SKM-1 (cell line): ENCODE data around the gene PTGER4.

Source experiments
- DNase-seq: peaks from one replicate; lab custom pipeline; 2025; ENCODE audit not compliant: unreplicated experiment; lab: John Stamatoyannopoulos, UW

The PTGER4 gene

DNA sequence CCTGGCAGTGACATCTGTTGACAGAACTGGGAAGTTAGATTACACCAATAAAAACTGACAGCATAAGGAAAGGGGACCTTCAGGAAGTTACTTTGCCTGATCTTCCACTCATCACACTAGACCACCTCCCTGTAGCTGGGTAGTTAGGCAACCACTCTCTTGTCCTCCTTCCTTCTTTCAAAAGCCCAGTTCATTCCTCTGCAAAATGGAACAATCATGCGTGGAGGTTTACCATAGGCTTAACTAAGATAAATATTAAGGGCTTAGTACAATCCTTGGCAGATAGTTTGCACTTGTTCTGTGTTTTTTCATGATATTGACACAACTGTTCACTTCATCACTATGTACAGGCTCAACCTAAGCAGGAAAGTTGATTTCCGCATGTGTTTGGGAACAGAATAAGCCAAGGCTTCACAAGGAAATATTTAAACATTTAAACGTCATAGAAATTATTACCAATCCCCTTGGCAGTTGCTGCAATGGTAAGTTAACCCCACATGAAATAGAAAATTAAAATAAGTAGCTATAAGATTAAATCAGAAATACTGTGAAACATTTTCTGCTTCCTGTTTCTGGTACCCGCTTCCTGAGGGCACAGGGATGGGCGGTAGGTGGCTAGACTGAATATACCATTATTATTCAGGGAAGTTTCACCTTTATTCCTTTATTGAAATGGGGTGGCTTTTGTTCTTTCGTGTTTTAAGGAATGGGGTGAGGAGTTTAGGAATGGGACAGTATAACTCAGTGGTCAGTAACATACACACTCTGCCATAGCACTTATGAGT, 9.9 kb upstream of the PTGER4 start:
- peak; percentile 56 for DNase-seq

DNA sequence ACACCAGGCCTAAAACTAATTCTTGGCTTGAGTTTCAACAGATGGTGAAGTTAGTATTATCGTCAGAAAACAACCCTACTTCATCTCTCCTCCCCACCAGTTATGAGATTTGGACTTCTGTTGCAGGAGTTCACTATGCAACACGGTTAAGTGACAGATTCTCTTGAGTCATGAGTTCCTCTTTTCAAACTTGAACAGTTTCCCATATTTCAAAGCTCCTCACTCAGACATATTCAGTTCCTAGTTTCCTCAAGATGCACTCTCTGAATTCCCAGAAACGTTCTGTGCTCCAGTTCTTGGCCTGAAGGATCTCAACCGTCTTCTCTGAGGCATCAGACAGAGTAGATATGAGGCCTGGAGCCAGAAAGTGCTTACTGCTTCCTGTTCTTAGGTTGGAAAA, 7.3 kb upstream of the PTGER4 start:
- peak; percentile 78 for DNase-seq

DNA sequence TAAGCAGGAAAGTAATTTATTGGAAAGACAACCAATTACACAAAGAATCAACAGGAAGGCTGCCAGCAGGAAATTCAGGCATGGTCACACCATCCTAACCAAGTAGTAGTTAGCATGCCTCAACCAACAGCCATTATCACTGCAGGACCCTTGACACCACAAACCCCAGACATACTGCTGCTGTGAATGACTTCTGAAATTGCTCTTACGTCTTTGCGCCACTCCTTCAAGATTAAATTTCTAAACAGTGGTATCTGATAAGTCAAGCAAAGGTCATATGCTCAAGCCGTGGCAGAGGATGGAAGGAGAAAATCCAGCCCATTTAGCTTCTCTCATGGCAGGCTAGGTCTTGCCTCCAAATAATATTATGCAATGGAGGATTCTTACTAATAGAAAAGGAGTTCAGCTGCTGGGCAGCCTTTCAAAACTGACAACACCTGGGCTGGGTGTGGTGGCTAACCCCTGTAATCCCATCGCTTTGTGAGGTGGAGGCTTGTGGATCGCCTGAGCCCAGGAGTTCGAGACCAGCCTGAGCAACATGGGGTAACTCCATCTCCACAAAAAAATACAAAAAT, 5.0 kb upstream of the PTGER4 start:
- no peak for DNase-seq

DNA sequence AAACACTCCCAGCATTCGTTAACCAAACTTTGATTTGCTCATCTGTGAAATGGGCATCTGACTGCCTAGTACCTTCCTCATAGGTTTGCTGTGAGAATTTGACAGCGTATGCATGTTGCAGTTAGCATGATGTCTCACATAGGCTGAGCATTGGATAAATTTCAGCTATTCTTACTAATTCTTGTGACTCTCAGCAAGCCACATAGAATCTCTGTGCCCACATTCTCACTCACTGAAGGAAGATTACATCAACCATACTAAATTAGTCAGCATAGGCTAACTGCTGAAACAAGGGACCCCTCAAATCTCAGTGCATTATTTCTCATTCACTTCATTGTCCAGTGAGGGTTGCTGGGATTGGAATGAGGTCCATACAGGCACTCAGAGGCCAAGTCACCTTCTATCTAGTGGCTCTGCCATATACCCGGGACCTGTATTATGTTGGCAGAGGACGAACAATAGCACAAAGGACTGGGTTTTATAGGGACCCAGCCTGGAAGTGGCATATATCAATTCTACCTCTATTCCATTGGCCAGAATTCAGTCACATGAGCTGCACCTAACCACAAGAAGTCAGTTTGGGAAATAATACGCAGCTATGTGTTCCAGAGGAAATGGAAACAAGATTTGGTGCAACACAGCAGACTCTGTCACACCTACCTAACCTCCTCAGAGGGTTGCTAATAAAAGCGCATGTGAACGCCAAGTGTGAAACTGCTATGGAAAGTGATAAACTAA, 4.2 kb upstream of the PTGER4 start:
- no peak for DNase-seq

- DNase-seq: no peak
Measured at GRCh38 chr5:40676613-40677343, 2.9 kb upstream of the PTGER4 start.

DNA sequence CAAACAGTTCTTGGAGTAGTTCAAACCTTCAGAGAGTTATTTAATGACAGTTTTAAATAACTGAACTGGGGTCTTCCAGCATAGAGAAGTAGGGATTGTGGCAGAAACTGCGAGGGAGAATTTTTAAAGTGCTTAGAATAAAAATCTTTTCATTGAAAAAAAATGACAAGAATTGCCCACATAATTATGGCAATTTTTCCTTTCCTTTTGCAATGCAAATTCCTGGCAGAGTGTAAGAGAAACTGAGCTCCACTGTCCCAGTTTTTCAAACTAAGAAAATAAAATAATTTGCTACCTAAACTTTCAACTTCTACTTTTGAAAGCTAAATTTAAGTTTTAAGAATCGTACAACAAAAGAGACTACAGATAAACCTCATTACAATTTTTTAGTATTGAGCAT, 2.3 kb upstream of the PTGER4 start:
- DNase-seq: no peak

- no peak for DNase-seq
Measured at GRCh38 chr5:40678026-40678425, 1.7 kb upstream of the PTGER4 start.

DNA sequence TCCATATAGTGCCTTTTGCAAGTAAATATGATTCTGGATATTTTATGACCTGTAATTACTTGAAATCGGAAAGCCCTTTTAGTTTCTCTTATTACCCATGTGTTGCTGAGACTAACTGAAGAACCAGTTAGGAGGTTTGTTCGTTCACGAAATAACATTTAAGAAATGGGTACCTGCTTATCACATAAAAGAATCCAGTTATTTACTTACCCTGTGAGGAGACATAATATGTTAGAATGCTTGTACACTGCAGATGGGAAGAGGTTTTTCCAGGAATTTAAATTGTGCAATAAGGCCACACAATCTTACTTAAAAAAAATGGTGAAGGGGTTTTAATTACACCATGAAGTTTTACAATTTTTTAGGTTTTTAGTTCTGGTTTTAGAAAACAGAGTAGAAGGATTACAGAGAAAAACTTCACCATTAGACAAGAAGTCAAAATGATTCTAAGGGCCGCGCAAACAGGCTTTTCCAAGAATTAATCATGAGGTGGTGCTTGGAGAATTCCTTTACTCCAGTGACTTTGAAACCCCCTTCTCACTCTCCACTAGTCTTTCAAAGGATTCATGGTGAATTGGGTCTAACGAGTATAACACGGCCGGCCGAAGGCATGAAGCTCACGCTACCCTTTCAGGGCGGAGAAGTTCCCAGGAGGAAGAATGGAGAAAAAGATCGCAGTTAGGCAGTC, 1.1 kb upstream of the PTGER4 start:
- DNase-seq: no peak

DNA sequence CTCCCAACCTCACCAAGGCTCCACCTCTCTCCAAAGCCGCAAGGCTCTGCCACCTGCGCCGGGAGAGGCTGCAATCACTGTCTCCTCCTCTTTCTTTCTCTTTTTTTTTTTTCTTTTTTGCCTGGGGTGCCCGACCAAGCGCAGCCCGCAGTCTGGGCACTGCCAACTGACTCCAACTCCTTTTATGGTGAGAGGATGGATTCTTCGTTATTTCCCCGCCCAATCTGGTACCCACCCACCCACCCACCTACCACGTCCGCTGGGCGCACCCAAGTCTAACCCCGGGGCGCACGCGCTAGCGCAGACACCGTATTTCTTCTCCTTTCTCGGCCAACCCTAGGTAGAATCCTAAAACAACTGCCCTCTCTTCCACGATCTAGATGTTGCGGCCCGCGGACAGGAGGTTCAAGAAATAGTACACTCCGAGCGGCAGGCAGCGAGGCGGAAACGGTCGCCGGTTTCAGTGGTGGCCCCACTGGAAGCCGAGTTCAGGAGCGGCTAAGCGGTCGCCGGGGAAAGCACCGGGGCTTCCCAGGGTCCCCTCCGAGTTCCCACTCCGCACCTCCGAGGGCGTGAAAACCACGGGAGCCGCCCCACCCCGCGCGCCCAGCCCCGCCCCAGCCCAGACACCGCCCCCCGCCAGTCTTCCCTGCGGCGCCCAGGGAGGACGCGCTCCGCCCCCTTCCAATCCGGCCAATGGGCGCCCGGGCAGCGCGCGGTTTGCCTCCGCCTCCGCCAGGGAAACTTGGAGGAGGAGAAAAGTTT, 385 bp upstream of the PTGER4 start:
- DNase-seq: peak; percentile 75

DNA sequence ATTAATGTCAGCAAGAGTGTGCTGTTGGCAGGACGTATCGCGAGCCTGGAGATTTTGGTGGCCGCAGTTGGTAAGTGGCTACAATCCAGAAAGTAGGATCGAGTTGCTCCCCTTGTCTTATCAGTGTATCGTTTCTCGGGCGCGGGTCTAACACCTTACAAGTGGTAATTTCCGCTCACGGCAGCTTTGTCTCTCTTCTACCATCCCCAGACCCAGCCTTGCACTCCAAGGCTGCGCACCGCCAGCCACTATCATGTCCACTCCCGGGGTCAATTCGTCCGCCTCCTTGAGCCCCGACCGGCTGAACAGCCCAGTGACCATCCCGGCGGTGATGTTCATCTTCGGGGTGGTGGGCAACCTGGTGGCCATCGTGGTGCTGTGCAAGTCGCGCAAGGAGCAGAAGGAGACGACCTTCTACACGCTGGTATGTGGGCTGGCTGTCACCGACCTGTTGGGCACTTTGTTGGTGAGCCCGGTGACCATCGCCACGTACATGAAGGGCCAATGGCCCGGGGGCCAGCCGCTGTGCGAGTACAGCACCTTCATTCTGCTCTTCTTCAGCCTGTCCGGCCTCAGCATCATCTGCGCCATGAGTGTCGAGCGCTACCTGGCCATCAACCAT, 1.1 kb downstream of the PTGER4 start:
- DNase-seq: no peak

DNA sequence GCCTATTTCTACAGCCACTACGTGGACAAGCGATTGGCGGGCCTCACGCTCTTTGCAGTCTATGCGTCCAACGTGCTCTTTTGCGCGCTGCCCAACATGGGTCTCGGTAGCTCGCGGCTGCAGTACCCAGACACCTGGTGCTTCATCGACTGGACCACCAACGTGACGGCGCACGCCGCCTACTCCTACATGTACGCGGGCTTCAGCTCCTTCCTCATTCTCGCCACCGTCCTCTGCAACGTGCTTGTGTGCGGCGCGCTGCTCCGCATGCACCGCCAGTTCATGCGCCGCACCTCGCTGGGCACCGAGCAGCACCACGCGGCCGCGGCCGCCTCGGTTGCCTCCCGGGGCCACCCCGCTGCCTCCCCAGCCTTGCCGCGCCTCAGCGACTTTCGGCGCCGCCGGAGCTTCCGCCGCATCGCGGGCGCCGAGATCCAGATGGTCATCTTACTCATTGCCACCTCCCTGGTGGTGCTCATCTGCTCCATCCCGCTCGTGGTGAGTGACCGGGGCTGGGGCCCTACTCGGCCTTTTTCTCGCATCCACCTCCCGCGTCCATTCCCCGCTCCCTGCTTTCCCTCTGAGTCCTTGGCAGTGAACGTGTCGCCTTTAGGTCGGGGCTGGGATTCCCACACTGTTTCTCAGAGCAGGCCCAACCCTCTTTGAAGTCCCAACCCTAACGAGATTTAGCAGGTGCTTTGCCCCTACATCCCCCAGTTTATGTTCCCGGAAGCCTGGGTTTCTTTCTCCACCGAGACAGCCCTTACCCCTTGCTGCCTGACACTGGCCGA, 1.8 kb downstream of the PTGER4 start:
- peak; percentile 43 for DNase-seq

DNA sequence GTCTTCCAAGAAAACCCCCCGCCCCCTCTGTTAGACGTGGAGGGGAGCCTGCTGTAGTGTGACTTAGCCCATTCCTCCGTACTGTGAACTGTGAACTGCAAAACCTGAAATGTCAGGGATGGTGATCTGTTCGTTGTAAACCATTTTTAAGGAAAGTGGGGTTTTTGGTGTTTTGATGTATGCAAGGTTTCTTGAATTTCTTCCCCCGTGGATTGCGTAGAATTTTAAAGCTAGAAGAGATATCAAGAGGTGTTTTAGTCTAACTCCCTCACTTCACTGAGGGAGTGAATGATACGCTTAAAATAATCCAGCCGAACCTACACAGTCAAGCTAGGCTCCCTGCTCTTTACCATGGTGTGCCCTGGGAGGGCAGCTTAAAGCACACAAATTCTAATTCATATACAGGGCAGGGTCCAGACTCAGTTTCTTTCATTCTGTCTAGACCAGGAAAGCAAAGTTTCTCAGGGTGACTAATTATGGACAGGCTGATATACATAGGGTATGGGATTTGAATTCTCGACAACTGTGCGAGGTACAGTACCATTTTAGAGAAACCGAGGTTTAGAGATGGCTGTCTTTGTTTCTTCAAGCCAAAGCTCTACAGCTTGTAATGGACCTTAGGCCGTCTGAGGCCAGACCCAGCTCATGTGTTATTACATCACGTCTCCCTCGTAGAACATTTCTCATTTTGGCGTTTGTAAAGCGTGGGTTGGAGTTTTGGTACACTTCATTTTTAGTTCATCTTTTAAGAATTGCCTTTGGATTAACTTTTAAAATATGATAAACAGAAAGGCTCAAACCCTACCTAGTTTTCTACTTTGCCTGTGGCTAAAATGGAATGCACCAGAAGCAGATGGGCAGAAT, 2.7 kb downstream of the PTGER4 start:
- no peak for DNase-seq

DNA sequence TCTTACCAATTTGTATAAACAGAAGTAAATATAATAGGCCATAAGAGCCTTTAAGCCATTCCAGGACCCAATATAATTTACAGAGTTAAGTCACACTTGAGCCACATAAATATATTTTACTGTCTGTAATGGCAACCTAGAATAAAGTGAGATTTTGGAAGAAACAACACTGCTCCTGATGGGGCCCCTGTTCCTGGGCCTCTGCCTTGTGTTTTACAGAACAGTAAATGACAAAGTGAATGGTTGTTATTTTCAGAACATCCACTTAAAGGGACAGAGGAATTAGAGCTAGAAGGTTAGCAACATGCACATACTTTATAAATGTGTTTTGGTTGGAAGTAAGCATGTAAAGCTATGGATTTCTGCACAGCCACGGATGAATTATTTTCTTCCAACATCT, 3.6 kb downstream of the PTGER4 start:
- no peak for DNase-seq

GRCh38 chr5:40685193-40685592, 5.5 kb downstream of the PTGER4 start:
- DNase-seq: no peak

DNA sequence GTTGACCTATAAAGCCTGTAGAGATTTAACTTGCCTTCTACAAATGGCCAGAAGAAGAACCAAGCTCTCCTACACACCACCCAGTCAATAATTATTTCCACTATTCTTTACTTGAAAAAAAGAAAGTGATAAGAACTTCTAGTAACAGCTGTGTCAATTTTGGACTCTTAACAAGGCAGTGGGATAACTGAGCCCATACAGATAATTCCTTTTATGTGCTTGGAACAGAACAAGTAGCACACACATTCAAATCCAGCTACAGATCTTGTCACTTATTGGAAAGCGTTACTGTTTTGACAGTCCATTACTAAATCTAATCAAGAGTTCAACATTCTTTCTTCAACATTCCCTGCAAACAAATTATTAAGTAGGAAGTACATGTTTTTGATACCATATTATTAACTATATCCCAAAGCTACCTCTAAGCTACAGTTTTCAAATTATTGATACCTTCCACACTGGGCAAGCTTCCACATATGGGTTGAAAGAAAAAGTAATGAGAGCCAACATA, 6.3 kb downstream of the PTGER4 start:
- no peak for DNase-seq

DNA sequence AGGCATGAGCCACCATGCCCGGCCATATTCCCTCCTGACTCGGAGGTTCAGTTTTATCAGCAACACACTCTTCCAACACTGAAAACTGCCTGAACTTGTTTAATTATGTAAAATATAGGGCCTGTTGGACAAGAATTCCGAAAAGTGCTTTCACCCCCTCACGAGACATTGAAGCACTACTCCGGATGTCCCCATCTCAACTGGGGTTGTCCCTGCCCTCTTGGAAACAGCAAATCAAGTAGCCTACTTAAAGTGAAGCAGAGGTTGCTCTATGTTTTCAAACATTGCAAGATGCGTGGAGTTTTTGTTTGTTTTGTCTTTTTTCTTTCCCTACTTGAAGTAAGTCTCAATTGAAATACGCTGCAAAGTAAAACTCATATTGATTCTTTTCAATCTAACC, 7.6 kb downstream of the PTGER4 start:
- DNase-seq: no peak

GRCh38 chr5:40688127-40688761, 8.5 kb downstream of the PTGER4 start:
- peak; percentile 72 for DNase-seq
